Measurements from ENCODE around the gene ETDB. TPM values are rescaled to one million over a fixed set of nuclear protein-coding genes. Genes with fewer than 3 reads are reported as not detected.

The ETDB gene
- total RNA-seq, result not detected in 2 replicates

GRCh38 chrX:135120056-135120576, at the start of gene ETDB:
TSS of gene ETDB (minus strand) at chrX:135120526. CDS start at chrX:135119261, 1,265 bp downstream.

Other genes starting within 250 kb of the ETDB start
- gene MOSPD1, start 205.3 kb downstream of the ETDB start, total RNA-seq, result 21.8 and 25.8 TPM in 2 replicates
- 0.32 and 1.1 TPM in 2 replicates for gene SMIM10, start 129.5 kb downstream of the ETDB start, total RNA-seq
- 2.0 and 4.2 TPM in 2 replicates for gene RTL8B, start 98.0 kb downstream of the ETDB start, total RNA-seq
- 17.2 and 19.2 TPM in 2 replicates for gene RTL8C, start 88.2 kb downstream of the ETDB start, total RNA-seq
- 2.9 and 3.6 TPM in 2 replicates for gene RTL8A, start 68.4 kb downstream of the ETDB start, total RNA-seq
- gene SMIM10L2B, start 21.8 kb downstream of the ETDB start, total RNA-seq, result under 0.01 and 0.15 TPM in 2 replicates
- gene CT55, start 50.9 kb upstream of the ETDB start, total RNA-seq, result not detected in 2 replicates
- gene ETDA, start 131.5 kb upstream of the ETDB start, total RNA-seq, result not detected in 2 replicates
- not detected in 2 replicates for gene ETDC, start 189.0 kb upstream of the ETDB start, total RNA-seq
- 7.1 TPM in 2 replicates for gene ZNF75D, start 223.6 kb upstream of the ETDB start, total RNA-seq
- gene ZNF449, start 224.3 kb upstream of the ETDB start, total RNA-seq, result 5.5 and 8.4 TPM in 2 replicates

Measured in epithelial cell of umbilical artery (primary cell).